ENCODE results near the gene ABCB4.

ABCB4 gene

DNA sequence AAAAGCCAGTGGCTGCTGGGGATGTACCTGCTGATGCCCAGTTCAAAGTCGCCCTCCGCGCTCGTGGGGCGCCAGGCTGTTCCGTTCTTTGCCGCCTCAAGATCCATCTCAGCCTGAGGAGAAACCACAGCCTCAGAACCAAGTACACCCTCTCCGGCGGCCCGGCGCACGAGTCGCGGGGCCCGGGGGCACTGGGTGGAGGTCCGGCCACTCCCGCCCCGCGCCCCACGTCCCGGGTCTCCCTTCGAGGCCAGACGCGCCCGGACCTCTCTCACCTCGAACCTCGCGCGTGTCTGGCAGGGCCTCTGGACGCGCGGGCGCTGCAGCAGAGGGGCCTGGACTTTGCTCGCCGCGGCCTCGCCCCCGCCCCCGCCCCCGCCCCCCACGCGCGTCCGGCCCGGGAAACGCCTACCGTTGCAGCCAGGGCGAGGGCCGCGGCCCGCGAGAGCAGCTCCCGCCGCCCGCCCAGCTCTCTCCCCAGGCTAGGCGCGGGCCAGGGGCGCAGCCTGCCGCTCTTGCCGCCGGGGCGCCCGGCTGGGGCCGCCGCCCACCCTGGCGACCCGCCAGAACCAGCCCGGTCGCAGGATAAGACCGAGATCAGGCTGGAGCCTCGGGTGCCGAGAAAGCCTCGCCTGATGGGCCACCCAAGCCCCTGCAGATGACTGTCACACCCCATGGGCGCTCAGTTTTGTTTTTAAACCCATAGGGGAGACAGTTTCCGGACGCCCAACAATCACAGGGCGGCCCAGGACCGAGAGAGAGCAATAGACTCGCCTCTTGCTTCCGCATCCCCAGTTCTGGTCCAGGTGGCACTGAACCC, at the start of gene ABCB4:
ABCB4 (minus strand) TSS at position 322 of the 820 bp plus-strand sequence; CDS start at position 107, 215 bp downstream.
- no peaks in the 10 kb centered on the region for H3K79me2 ChIP-seq (ENCODE audit: control insufficient read depth, insufficient read depth, low read length, unreplicated experiment)
- no peak within 1 kb of the TSS for H3K27ac ChIP-seq (ENCODE audit: low read depth, low read length)
- peaks cover 73% of the 10 kb centered on the region for H3K27me3 ChIP-seq (ENCODE audit: insufficient read depth, low read length)
- no peaks in the 10 kb centered on the region for H3K36me3 ChIP-seq (ENCODE audit: insufficient read depth, low read length)
- H3K4me3 ChIP-seq (ENCODE audit: low read depth, low read length) = peak within 1 kb of the TSS; percentile 71
- peak within 1 kb of the TSS; percentile 78 for H2AFZ ChIP-seq (ENCODE audit: low read length, unreplicated experiment)
- H3K4me1 ChIP-seq (ENCODE audit: control insufficient read depth, insufficient read depth, low read length, unreplicated experiment) = peaks cover 8% of the 10 kb centered on the region

DNA sequence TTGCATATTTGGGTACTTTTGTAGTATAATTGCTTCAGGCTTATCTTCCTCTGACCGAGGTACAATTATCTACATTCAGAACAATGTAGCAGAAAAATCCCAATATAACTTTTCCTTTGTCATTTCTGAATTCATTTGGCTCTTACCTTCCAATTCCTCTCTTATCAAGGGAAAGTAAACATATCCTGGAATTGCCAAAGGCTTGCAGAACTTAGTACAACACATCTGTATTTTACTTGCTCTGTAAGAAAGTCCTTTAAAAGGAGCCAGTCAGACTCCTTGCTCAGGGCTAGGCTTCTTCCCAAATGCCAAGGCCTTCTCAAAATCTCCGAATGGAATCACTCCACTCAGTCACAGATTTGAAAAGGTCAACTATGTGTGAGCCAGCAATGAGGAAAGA, 43.3 kb upstream of the ABCB4 start:
- H2AFZ ChIP-seq (ENCODE audit: low read length, unreplicated experiment) = no peak overlapping the region
- H3K36me3 ChIP-seq (ENCODE audit: insufficient read depth, low read length) = no peaks in the 10 kb centered on the region
- peaks cover 16% of the 10 kb centered on the region; the same call in 1 of the 2 replicates for H3K27me3 ChIP-seq (ENCODE audit: insufficient read depth, low read length)
- no peaks in the 10 kb centered on the region for H3K79me2 ChIP-seq (ENCODE audit: control insufficient read depth, insufficient read depth, low read length, unreplicated experiment)
- H3K4me3 ChIP-seq (ENCODE audit: low read depth, low read length) = no peak overlapping the region
- no peak overlapping the region for H3K27ac ChIP-seq (ENCODE audit: low read depth, low read length)
- no peaks in the 10 kb centered on the region for H3K4me1 ChIP-seq (ENCODE audit: control insufficient read depth, insufficient read depth, low read length, unreplicated experiment)

DNA sequence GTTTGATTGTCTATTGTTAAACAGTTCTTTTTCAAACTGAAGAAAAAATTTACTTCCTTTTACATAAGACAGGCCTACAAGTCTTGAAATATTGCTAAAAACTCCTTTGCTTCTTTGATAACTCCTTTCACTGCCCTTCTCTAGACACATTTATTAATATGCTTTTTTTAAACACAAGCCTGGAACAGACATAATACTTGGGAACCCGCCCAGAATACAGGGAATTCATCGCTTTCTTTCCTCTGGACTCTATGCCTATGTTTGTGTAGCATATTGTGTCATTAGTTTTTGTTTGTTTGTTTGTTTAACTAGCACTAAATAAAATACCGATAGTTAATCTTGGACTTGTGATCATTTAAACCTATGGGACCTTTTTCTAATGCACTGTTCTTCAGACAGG, 42.4 kb upstream of the ABCB4 start:
- Histone ChIP-seq H3K79me2 (ENCODE audit: control insufficient read depth, insufficient read depth, low read length, unreplicated experiment) (no peaks in the 10 kb centered on the region), H3K27me3 (ENCODE audit: insufficient read depth, low read length) (peaks cover 21% of the 10 kb centered on the region; the same call in 1 of the 2 replicates), H3K36me3 (ENCODE audit: insufficient read depth, low read length) (no peaks in the 10 kb centered on the region), H3K4me1 (ENCODE audit: control insufficient read depth, insufficient read depth, low read length, unreplicated experiment) (no peaks in the 10 kb centered on the region), H3K4me3 (ENCODE audit: low read depth, low read length) (no peak overlapping the region), H3K27ac (ENCODE audit: low read depth, low read length) (no peak overlapping the region), H2AFZ (ENCODE audit: low read length, unreplicated experiment) (no peak overlapping the region)

DNA sequence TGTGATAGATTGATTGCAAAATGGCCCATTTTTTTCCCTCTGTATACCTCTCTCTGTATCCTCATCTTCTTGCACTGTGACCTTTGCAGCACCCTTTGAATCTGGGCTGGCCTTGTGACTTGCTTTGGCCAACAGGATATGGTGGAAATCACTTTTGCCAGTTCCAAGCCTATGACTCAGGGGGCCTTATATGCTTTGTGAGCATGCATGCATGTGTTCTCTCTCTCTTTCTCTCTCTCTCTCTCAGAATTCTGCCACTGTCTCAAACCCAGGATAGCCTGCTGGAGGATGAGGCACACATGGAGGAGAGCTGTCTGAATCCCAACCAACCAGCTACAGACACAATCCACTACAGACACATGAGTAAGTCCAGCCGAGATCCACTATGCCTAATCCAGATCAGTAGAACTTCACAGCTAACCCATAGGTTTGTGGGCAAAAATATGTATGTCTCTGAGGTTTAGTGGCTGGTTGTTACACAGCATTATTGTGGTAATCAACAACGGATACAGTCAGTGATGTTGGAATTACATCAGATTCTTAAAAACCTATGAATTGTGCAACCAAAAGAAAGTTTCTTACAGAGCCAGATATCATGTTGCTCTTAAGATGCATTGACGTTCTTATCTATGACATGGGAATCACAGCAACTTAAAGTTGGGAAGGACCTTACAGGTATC, 41.8 kb upstream of the ABCB4 start:
- H2AFZ ChIP-seq (ENCODE audit: low read length, unreplicated experiment) = no peak overlapping the region
- no peaks in the 10 kb centered on the region for H3K4me1 ChIP-seq (ENCODE audit: control insufficient read depth, insufficient read depth, low read length, unreplicated experiment)
- H3K27me3 ChIP-seq (ENCODE audit: insufficient read depth, low read length) = peaks cover 26% of the 10 kb centered on the region; the same call in 1 of the 2 replicates
- no peaks in the 10 kb centered on the region for H3K79me2 ChIP-seq (ENCODE audit: control insufficient read depth, insufficient read depth, low read length, unreplicated experiment)
- no peak overlapping the region for H3K4me3 ChIP-seq (ENCODE audit: low read depth, low read length)
- no peak overlapping the region for H3K27ac ChIP-seq (ENCODE audit: low read depth, low read length)
- no peaks in the 10 kb centered on the region for H3K36me3 ChIP-seq (ENCODE audit: insufficient read depth, low read length)

DNA sequence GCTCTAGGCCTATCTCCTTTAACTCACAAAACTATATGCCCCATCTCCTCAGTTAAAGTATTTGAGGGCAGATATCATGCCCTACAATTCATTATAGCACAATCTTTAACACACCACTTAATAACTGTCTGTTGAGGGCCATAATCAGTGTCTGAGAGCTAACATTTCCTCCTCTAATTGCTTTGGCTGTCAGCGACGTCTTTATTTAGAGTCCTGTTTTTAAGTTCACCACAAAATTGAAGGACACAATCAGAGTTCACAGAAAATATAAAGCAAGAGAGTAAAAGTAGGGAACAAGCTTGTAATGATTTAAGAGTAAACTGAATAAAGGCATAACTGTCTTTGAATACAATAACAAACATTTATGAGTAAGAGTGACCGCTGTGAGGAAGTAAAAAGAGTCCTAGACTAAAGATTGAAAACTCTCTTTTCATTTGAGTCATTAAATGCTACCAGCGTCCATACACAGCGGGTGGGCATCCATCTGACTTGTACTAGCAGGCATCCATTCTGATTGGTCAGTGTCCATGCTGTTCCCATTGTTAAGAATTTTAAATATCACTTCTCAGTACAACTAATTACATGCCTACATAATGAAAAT, 38.4 kb upstream of the ABCB4 start:
- H3K79me2 ChIP-seq (ENCODE audit: control insufficient read depth, insufficient read depth, low read length, unreplicated experiment) = no peaks in the 10 kb centered on the region
- H3K27me3 ChIP-seq (ENCODE audit: insufficient read depth, low read length) = peaks cover 25% of the 10 kb centered on the region; the same call in 1 of the 2 replicates
- H3K27ac ChIP-seq (ENCODE audit: low read depth, low read length) = no peak overlapping the region
- H3K4me3 ChIP-seq (ENCODE audit: low read depth, low read length) = no peak overlapping the region
- H3K36me3 ChIP-seq (ENCODE audit: insufficient read depth, low read length) = no peaks in the 10 kb centered on the region
- H2AFZ ChIP-seq (ENCODE audit: low read length, unreplicated experiment) = no peak overlapping the region
- no peaks in the 10 kb centered on the region for H3K4me1 ChIP-seq (ENCODE audit: control insufficient read depth, insufficient read depth, low read length, unreplicated experiment)

DNA sequence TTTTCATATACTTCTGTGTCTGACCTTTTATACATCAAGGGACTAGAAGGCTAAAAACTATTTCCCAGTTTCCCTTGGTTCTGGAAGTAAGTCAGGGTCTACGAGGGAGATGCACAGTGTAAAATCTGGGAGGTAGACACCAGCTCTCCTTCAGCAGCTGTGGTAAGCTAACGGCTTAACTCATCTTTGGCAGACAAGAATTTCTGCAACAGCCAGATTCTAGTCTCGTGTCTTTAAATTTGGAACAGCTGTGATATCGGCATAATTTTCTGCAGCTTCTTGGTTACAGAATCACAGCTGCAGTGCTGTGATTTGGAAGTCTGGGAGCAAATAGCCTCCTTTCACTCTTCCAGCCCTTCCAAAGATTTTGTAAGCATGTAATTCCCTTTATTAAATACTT, 37.4 kb upstream of the ABCB4 start:
- no peak overlapping the region for H3K4me3 ChIP-seq (ENCODE audit: low read depth, low read length)
- H3K79me2 ChIP-seq (ENCODE audit: control insufficient read depth, insufficient read depth, low read length, unreplicated experiment) = no peaks in the 10 kb centered on the region
- H2AFZ ChIP-seq (ENCODE audit: low read length, unreplicated experiment) = no peak overlapping the region
- no peaks in the 10 kb centered on the region for H3K36me3 ChIP-seq (ENCODE audit: insufficient read depth, low read length)
- H3K27ac ChIP-seq (ENCODE audit: low read depth, low read length) = no peak overlapping the region
- H3K4me1 ChIP-seq (ENCODE audit: control insufficient read depth, insufficient read depth, low read length, unreplicated experiment) = no peaks in the 10 kb centered on the region
- peaks cover 27% of the 10 kb centered on the region; the same call in 1 of the 2 replicates for H3K27me3 ChIP-seq (ENCODE audit: insufficient read depth, low read length)

DNA sequence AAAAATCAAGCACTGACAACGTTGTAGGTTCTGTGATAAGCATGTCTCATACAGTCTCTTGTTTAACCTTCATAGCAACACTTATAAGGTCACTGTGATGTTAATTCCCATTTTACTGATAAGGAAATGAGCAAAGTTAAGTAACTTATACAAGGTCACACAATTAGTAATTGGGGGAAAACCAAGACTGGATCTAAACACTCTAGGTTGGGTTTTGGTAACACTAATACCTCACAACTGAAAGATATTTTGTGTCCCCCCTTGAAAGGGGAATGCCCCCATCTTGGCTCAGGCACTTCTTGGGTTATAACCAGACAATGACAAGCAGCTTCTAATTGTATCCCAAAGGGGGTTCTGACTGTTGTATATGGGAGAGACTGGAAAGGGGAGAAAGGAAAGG, 36.0 kb upstream of the ABCB4 start:
- peaks cover 27% of the 10 kb centered on the region; the same call in 1 of the 2 replicates for H3K27me3 ChIP-seq (ENCODE audit: insufficient read depth, low read length)
- no peak overlapping the region for H3K4me3 ChIP-seq (ENCODE audit: low read depth, low read length)
- no peaks in the 10 kb centered on the region for H3K4me1 ChIP-seq (ENCODE audit: control insufficient read depth, insufficient read depth, low read length, unreplicated experiment)
- no peaks in the 10 kb centered on the region for H3K79me2 ChIP-seq (ENCODE audit: control insufficient read depth, insufficient read depth, low read length, unreplicated experiment)
- no peak overlapping the region for H2AFZ ChIP-seq (ENCODE audit: low read length, unreplicated experiment)
- H3K36me3 ChIP-seq (ENCODE audit: insufficient read depth, low read length) = no peaks in the 10 kb centered on the region
- H3K27ac ChIP-seq (ENCODE audit: low read depth, low read length) = no peak overlapping the region

DNA sequence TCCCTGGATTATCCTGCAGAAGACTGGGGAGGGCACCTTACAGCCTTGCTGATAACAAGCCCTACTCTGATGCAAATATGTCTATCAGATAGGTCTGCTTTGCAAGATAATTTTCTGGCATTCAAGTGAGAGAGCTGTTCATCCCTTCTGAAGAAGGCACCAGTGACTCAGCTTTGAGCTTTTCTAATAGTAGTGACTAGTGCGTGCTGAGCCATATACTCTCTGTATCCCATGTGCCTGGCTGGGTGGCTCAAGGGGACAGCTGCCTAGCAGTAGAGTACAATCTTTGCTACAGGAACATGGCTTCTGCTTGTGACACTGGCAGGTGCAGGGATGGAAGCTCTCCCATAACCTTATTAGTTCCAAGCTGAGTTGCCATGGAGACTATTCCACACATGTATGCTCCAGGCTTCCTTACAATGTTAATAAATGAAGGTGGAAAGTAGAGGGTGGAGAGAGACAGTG, 35.0 kb upstream of the ABCB4 start:
- Histone ChIP-seq H3K4me1 (ENCODE audit: control insufficient read depth, insufficient read depth, low read length, unreplicated experiment) (no peaks in the 10 kb centered on the region), H3K4me3 (ENCODE audit: low read depth, low read length) (no peak overlapping the region), H3K27me3 (ENCODE audit: insufficient read depth, low read length) (peaks cover 27% of the 10 kb centered on the region; the same call in 1 of the 2 replicates), H3K27ac (ENCODE audit: low read depth, low read length) (no peak overlapping the region), H2AFZ (ENCODE audit: low read length, unreplicated experiment) (no peak overlapping the region), H3K79me2 (ENCODE audit: control insufficient read depth, insufficient read depth, low read length, unreplicated experiment) (no peaks in the 10 kb centered on the region), H3K36me3 (ENCODE audit: insufficient read depth, low read length) (no peaks in the 10 kb centered on the region)

DNA sequence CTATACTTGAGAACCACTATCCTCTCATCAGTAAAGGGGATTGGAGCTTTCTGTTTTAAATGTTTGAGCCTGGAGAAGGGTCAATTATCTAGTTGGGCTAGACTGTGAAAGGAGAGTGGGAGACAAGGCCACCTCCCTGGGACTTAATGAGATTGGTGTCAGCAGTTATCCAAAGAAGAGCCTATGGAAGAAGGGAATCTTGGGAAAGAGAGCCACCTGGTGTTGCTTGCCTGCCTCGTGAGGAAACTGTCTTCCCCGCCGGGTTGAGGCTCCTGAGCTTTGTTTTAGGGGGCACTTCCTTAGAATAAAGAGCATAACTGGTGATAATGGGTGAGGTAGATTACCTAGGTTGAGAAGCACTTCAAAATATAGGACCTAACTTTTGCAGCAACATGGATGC, 32.0 kb upstream of the ABCB4 start:
- H3K27me3 ChIP-seq (ENCODE audit: insufficient read depth, low read length) = peaks cover 14% of the 10 kb centered on the region; the same call in 1 of the 2 replicates
- H3K4me3 ChIP-seq (ENCODE audit: low read depth, low read length) = no peak overlapping the region
- H3K36me3 ChIP-seq (ENCODE audit: insufficient read depth, low read length) = no peaks in the 10 kb centered on the region
- H3K27ac ChIP-seq (ENCODE audit: low read depth, low read length) = no peak overlapping the region
- no peak overlapping the region for H2AFZ ChIP-seq (ENCODE audit: low read length, unreplicated experiment)
- H3K79me2 ChIP-seq (ENCODE audit: control insufficient read depth, insufficient read depth, low read length, unreplicated experiment) = no peaks in the 10 kb centered on the region
- H3K4me1 ChIP-seq (ENCODE audit: control insufficient read depth, insufficient read depth, low read length, unreplicated experiment) = no peaks in the 10 kb centered on the region

DNA sequence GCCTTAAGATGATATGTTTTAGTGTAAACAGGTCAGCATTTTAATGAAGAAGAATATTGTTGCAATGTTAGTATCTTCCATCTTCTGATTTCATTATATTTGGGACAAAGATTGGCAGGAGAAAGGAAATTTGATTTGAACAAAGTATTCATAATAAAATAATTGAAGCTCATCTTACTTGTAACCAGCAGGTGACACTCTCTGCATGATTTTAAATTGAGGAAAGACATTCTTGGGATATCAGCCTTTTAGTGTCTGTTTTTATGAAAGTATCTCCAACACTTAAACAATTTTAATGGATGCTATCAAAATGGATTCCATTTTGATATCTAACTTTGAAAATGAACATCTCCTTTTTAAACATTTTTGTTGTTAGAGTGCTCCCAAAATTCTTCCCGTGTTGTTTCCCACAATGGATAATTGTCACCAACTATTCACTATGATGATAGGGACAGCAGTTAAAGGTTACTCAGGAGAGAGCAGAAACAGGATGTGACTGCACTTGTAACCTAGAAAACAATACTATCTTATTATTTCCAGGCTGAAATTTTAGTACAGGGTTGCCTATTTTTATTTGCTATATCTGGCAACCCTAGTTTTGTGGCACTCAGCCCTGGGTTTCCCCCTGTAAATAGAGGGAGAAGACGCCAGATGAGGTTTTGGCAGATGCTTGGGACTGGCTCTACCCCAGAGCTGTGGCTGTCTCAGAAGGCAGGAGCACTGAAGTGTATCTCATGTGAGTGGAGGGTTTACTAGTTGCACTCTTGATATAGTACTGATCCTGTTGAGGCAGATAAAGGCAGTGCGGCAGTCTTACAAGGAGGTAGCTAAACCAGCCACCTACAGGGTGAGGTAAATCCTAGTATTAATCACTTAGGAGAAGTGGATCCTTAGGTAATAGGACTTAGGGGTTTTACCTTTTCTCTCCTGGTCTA, 31.0 kb upstream of the ABCB4 start:
- Histone ChIP-seq H3K27ac (ENCODE audit: low read depth, low read length) (no peak overlapping the region), H3K79me2 (ENCODE audit: control insufficient read depth, insufficient read depth, low read length, unreplicated experiment) (no peaks in the 10 kb centered on the region), H3K36me3 (ENCODE audit: insufficient read depth, low read length) (no peaks in the 10 kb centered on the region), H3K4me3 (ENCODE audit: low read depth, low read length) (no peak overlapping the region), H3K4me1 (ENCODE audit: control insufficient read depth, insufficient read depth, low read length, unreplicated experiment) (no peaks in the 10 kb centered on the region), H3K27me3 (ENCODE audit: insufficient read depth, low read length) (peaks cover 10% of the 10 kb centered on the region; the same call in 1 of the 2 replicates), H2AFZ (ENCODE audit: low read length, unreplicated experiment) (peak overlapping the region; percentile 46)
